Activated CD4-positive, alpha-beta memory T cell treated with anti-CD3 and anti-CD28 coated beads for 36 hours (primary cell): Measurements from ENCODE around the gene ZNF142. TPM values are rescaled to one million over a fixed set of nuclear protein-coding genes. Genes with fewer than 3 reads are reported as not detected.
"Not testable (repeated sequence)": the region's sequence is repeated elsewhere in the genome, so short reads cannot be mapped to it uniquely, and the experiment has no call there.

Experiments
- CTCF ChIA-PET: fragments of 350-600 bp; sonication (Branson Sonifier 250); formaldehyde crosslinking; loops from one replicate; lab custom pipeline; 2021; ENCODE audit warnings: antibody characterized with exemption, inconsistent platforms; lab: Charles Lee
- POLR2A ChIA-PET: fragments of 350-600 bp; sonication (Branson Sonifier 250); formaldehyde crosslinking; loops from one replicate; lab custom pipeline; 2021; ENCODE audit warnings: antibody characterized with exemption; lab: Charles Lee
- DNase-seq: peaks from one replicate; pipeline ENCODE4 v3.0.0-alpha.2; 2020
- H3K27ac Mint-ChIP-seq: one replicate; pipeline ENCODE4 v1.8.0; 2021; ENCODE audit warnings: mixed read lengths
- H3K27me3 Mint-ChIP-seq: one replicate; pipeline ENCODE4 v1.8.0; 2021; ENCODE audit warnings: mixed read lengths
- H3K36me3 Mint-ChIP-seq: one replicate; pipeline ENCODE4 v1.8.0; 2021; ENCODE audit warnings: mixed read lengths
- H3K4me1 Mint-ChIP-seq: one replicate; pipeline ENCODE4 v1.8.0; 2021; ENCODE audit warnings: low read depth, mixed read lengths
- H3K4me3 Mint-ChIP-seq: one replicate; pipeline ENCODE4 v1.8.0; 2021; ENCODE audit warnings: mild to moderate bottlenecking, mixed read lengths
- H3K9me3 Mint-ChIP-seq: one replicate; pipeline ENCODE4 v1.8.0; 2021; ENCODE audit warnings: mixed read lengths
- intact Hi-C: fragments of 100-400 bp; cut with micrococcal nuclease; formaldehyde crosslinking; loops from one replicate; pipeline ENCODE4 v1.15.1; 2023
- total RNA-seq, 2 experiments: library from RNA; stranded (reverse); gene quantifications; one replicate each; pipeline ENCODE4 v1.2.3, GENCODE V29; 2021

Gene ZNF142, protein sequence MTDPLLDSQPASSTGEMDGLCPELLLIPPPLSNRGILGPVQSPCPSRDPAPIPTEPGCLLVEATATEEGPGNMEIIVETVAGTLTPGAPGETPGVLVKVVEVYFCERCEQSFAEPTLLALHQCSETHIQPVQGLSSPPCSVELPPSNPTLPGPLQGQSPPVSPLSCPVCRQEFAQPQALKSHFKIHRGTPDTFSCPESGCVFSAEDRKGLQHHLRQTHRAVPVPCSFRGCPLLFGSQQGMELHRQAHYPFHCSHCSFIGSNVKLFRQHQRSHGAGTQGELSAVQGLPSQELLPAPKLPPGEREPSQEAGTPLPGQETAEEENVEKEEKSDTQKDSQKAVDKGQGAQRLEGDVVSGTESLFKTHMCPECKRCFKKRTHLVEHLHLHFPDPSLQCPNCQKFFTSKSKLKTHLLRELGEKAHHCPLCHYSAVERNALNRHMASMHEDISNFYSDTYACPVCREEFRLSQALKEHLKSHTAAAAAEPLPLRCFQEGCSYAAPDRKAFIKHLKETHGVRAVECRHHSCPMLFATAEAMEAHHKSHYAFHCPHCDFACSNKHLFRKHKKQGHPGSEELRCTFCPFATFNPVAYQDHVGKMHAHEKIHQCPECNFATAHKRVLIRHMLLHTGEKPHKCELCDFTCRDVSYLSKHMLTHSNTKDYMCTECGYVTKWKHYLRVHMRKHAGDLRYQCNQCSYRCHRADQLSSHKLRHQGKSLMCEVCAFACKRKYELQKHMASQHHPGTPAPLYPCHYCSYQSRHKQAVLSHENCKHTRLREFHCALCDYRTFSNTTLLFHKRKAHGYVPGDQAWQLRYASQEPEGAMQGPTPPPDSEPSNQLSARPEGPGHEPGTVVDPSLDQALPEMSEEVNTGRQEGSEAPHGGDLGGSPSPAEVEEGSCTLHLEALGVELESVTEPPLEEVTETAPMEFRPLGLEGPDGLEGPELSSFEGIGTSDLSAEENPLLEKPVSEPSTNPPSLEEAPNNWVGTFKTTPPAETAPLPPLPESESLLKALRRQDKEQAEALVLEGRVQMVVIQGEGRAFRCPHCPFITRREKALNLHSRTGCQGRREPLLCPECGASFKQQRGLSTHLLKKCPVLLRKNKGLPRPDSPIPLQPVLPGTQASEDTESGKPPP (N-terminal part only)
- 10 to 100 TPM; 33.7 to 34.8 TPM for total RNA-seq

DNA sequence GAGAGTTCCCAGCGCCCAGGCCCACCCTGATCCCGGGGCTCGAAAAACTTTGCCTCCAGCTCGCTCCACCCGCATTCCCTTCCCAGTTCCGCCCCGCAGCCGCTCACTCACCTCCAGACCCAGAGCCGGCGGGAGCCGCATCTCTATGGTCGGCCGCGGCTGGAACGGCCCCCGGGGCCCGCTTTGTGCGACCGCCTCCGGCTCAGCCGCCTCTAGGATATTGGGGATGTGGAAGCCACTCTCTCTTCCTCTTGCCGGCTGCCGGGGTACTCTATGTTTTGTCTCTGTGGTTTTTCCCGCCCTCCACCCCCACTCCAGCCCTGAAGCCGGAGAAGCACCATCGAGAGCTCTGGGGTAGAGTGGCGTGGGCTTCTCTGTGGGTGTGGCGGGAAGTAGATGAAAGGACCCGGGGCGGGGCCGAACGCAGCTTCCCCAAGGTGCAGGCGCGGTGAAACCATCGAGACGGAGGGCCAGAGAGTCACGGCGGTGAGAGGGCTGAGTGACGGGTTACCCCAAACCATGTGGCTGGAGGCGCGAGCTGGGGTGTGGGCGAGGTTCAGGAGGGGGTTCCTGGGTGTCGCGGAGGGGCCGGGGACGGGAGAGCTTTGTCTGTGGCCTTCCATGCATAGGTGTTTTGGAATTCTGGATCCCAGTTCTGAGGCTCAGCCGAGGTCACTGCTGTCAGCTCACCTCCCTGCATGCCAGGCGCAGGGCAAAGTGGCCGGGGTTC lies at the start of gene ZNF142, which contains the start of gene BCS1L:
ZNF142 (minus strand) TSS at position 366 of the 730 bp plus-strand sequence. CDS start 3,194 bp downstream, outside the sequence.
BCS1L (plus strand) TSS at position 426 of the 730 bp plus-strand sequence. CDS start 1,305 bp downstream, outside the sequence.
- POLR2A ChIA-PET = interaction anchor here (0.7 to 4.0 kb wide), 13 partner anchors 9 to 389 kb away, joined by 3 to 50 read pairs (median 4); partner anchors contain the start of genes AAMP, PNKD, RNF25 and STK36

DNA sequence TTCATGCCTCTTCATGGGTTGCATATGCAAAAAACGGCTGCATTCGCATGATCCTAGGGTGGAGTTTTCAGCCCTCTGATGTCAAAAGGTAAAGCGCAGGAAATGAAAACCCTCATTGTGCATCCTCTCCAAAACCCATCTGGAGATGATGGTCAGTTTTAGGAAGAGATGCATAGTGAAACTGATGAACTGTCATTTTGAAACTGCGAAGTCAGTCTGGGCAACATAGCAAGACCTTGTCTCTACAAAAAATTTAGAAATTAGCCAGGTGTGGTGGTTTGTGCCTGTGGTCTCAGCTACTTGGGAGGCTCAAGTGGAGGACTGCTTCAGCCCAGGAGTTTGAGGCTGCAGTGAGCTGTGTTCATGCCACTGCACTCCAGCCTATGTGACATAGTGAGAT lies 48.7 kb upstream of the ZNF142 start:
- Mint-ChIP-seq H3K9me3 (no peaks in the 10 kb centered on the region), H3K4me3 (no peak overlapping the region), H3K27ac (no peak overlapping the region), H3K36me3 (no peaks in the 10 kb centered on the region), H3K27me3 (no peaks in the 10 kb centered on the region), H3K4me1 (peaks cover 13% of the 10 kb centered on the region)
- DNase-seq = no peak
- ChIA-PET POLR2A (interaction anchor here (1.4 kb wide), 1 partner anchor 36 kb away, joined by 3 read pairs; the partner anchor contains the start of genes RNF25 and STK36), CTCF (interaction anchor here (0.7 to 1.5 kb wide), 2 partner anchors 20 to 49 kb away, joined by 4 read pairs; no protein-coding TSS in a partner anchor)
- intact Hi-C loops = no loop called here

More for the DNA sequence above, at the start of gene ZNF142, which contains the start of gene BCS1L:
- CTCF ChIA-PET = interaction anchor here (0.7 to 3.4 kb wide), 20 partner anchors 10 to 495 kb away, joined by 3 to 39 read pairs (median 4); partner anchors contain the start of genes CTDSP1, RNF25, STK36 and TTLL4
- peak; percentile 98 for DNase-seq
- no peaks in the 10 kb centered on the region for H3K27me3 Mint-ChIP-seq
- H3K4me3 Mint-ChIP-seq = peak within 1 kb of the TSS; percentile 93
- H3K4me1 Mint-ChIP-seq = peaks cover 26% of the 10 kb centered on the region
- no peaks in the 10 kb centered on the region for H3K9me3 Mint-ChIP-seq
- intact Hi-C loops = loop anchor here (1.0 to 10.0 kb wide), 9 partner anchors 12 to 620 kb away; partner anchors contain the start of genes CNOT9, DNAJB2, TTLL4 and TUBA4A
- peak within 1 kb of the TSS; percentile 80 for H3K27ac Mint-ChIP-seq
- peaks cover 43% of the 10 kb centered on the region for H3K36me3 Mint-ChIP-seq

DNA sequence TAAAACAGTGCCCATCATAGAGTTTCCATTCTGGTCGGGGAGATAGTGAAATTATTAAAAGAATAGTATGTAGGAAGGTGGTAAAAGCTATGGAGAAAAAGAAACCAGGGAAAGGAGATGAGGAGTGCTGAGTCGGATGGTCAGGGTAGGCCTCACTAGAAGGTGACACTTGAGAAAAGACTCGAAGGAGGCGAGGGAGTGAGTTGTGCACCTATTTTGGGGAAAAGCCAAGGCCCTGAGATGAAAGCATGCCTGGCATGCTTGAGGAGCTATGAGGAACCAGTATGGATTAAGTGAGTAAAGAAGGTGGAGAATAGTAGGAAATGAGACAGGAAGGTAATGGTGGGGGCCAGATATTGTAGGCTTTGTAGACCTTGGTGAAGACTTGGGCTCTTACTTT lies 43.9 kb upstream of the ZNF142 start:
- CTCF ChIA-PET = interaction anchor here (1.6 kb wide), 1 partner anchor 145 kb away, joined by 6 read pairs; no protein-coding TSS in a partner anchor
- no peak for DNase-seq
- Mint-ChIP-seq H3K9me3 (no peaks in the 10 kb centered on the region), H3K27ac (no peak overlapping the region), H3K27me3 (no peaks in the 10 kb centered on the region), H3K4me3 (no peak overlapping the region), H3K36me3 (peaks cover 7% of the 10 kb centered on the region), H3K4me1 (peaks cover 2% of the 10 kb centered on the region)
- intact Hi-C loops = no loop called here
- POLR2A ChIA-PET = no interaction called here

DNA sequence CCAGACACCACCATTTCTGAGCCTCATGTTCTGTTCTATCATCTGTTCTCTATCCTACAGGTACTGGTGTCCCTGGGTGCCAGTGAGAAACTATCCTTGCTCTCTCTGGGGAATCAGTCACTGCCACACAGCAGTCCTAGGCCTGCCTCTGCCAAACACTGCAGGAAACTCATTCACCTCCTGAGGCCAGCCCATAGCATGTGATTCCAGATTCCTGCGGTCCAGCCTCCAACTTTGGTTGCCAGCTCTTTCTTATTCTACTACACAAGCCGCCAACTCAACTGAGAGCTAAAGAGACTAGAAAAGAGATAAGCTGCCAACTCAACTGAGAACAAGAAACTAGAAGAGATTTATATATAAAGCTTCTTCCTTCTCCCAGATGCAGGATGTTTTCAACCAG lies 42.4 kb upstream of the ZNF142 start:
- no peaks in the 10 kb centered on the region for H3K4me1 Mint-ChIP-seq
- H3K9me3 Mint-ChIP-seq = no peaks in the 10 kb centered on the region
- H3K27ac Mint-ChIP-seq = no peak overlapping the region
- peaks cover 7% of the 10 kb centered on the region for H3K36me3 Mint-ChIP-seq
- H3K27me3 Mint-ChIP-seq = no peaks in the 10 kb centered on the region
- intact Hi-C loops = no loop called here
- H3K4me3 Mint-ChIP-seq = no peak overlapping the region
- no peak for DNase-seq
- CTCF ChIA-PET = interaction anchor here (0.7 kb wide), 1 partner anchor 26 kb away, joined by 3 read pairs; no protein-coding TSS in a partner anchor
- POLR2A ChIA-PET = no interaction called here

DNA sequence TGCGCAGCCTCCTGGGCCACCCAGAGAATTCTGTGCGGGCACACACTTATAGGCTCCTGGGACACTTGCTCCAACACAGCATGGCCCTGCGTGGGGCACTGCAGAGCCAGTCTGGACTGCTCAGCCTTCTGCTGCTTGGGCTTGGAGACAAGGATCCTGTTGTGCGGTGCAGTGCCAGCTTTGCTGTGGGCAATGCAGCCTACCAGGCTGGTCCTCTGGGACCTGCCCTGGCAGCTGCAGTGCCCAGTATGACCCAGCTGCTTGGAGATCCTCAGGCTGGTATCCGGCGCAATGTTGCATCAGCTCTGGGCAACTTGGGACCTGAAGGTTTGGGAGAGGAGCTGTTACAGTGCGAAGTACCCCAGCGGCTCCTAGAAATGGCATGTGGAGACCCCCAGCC lies 39.5 kb upstream of the ZNF142 start:
- H3K9me3 Mint-ChIP-seq = no peaks in the 10 kb centered on the region
- POLR2A ChIA-PET = no interaction called here
- H3K4me3 Mint-ChIP-seq = no peak overlapping the region
- intact Hi-C loops = no loop called here
- peaks cover 7% of the 10 kb centered on the region for H3K36me3 Mint-ChIP-seq
- CTCF ChIA-PET = no interaction called here
- no peak for DNase-seq
- H3K27ac Mint-ChIP-seq = no peak overlapping the region
- no peaks in the 10 kb centered on the region for H3K4me1 Mint-ChIP-seq
- no peaks in the 10 kb centered on the region for H3K27me3 Mint-ChIP-seq

DNA sequence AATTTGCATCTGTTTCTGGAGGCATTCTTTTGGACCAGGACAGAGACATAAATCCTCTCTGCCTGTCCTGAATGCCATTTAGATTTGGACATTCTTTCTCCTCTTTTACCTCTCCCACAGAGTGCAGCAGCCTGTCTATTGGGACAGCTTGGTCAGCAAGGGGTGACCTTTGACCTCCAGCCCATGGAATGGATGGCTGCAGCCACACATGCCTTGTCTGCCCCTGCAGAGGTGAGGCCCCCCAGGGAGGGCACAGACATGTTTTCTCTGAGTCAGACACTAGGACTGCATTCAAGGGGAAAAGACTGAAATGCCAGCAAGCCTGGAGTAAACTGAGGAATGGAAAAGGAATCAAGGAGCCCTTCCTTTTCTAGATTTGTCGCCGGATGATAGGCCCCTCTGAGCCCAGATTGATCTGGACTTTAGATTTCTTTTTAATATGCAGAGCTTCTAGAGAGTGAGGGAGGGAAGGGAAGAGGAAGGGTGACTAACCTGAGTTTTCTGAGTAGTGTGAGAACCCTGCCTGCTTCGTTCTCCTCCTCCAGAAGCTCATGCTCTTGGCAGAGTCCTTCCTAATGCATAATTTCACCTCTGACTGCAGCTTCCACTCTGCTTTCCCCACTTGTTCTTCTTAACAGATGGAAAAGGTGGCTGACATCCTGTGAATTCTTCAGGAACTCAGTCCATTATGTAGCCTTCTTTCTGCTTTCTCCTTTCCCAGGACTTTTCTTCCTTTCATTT lies 35.2 kb upstream of the ZNF142 start:
- Mint-ChIP-seq H3K27me3 (no peaks in the 10 kb centered on the region), H3K36me3 (peaks cover 8% of the 10 kb centered on the region), H3K27ac (no peak overlapping the region), H3K9me3 (no peaks in the 10 kb centered on the region), H3K4me3 (no peak overlapping the region), H3K4me1 (no peaks in the 10 kb centered on the region)
- ChIA-PET POLR2A (no interaction called here), CTCF (no interaction called here)
- no peak for DNase-seq
- intact Hi-C loops = no loop called here

DNA sequence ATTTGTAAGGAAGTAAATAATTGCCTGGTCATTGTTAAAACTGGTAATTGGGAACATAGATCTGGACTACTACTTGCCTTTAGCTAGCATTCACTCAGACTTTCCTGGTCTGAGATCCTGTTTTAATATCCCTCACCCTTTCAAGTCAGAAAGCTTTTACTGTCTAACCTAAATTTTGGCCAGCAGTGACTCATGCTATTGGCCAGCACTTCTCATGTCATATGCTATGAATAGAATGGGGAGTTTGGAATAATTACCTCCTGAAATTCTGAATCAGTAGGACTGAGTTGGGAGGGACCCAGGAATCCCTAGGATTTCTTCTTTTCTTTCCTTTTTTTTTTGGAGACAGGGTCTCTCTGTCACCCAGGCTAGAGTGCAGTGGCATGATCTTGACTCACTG lies 31.8 kb upstream of the ZNF142 start:
- Mint-ChIP-seq H3K4me3 (no peak overlapping the region), H3K36me3 (peaks cover 9% of the 10 kb centered on the region), H3K9me3 (no peaks in the 10 kb centered on the region), H3K27ac (no peak overlapping the region), H3K4me1 (no peaks in the 10 kb centered on the region), H3K27me3 (no peaks in the 10 kb centered on the region)
- intact Hi-C loops = no loop called here
- no peak for DNase-seq
- ChIA-PET CTCF (no interaction called here), POLR2A (no interaction called here)

DNA sequence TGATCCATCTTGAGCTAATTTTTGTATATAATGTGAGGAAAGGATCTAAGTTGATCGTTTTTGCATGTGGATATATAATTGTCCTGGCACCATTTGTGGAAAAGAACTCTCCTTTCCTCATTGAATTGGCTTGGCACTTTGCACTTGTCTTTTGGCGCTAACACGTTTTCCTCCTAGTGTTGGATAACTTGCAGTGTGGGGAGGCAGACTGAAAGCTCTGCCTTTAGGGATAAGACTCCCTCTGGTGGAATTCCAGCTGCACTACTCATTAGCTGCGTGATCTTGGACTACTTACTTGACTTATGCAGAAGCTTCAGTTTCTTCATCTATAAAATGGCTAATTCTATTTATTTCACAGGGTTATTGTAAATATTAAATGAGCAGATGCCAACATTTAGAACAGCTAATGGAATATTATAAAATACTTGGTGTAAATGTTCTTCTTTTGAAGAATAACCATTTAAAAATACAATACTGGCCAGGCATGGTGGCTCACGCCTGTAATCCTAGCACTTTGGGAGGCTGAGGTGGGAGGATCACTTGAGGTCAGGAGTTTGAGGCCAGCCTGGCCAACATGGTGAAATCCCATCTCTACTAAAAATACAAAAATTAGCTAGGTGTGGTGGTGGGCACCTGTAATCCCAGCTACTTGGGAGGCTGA lies 28.1 kb upstream of the ZNF142 start:
- peak; percentile 30 for DNase-seq
- H3K27me3 Mint-ChIP-seq, H3K4me3 Mint-ChIP-seq, intact Hi-C loops, H3K36me3 Mint-ChIP-seq, H3K27ac Mint-ChIP-seq, H3K9me3 Mint-ChIP-seq, H3K4me1 Mint-ChIP-seq: not testable (repeated sequence)
- POLR2A ChIA-PET = interaction anchor here (0.5 to 1.7 kb wide), 3 partner anchors 23 to 257 kb away, joined by 3 to 4 read pairs (median 3); partner anchors contain the start of genes BCS1L, TTLL4 and ZNF142
- CTCF ChIA-PET = interaction anchor here (0.7 to 2.3 kb wide), 18 partner anchors 9 to 608 kb away, joined by 3 to 13 read pairs (median 4); partner anchors contain the start of genes BCS1L, RNF25, STK36 and TTLL4

DNA sequence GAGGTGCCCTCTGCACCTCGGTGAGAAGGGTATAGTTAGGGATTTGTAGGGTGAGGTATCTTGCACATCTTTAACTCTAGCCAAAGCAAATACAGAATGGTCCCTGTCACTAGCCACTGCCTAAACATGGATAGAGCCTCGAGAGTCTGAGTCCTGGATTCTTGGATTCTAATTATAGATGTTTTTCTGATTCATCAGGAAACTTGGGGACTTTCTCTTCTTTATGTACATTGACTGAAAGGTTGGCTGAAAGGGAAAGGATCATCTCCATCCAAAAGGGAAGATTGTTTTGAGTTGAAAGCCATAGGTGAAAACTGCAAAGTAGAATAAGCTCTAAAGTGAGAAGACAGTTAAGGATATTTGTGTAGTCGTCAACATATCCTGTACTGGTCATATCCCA lies 20.6 kb upstream of the ZNF142 start:
- H3K27ac Mint-ChIP-seq = no peak overlapping the region
- ChIA-PET CTCF (no interaction called here), POLR2A (no interaction called here)
- DNase-seq = no peak
- H3K4me1 Mint-ChIP-seq = no peaks in the 10 kb centered on the region
- H3K27me3 Mint-ChIP-seq = no peaks in the 10 kb centered on the region
- no peak overlapping the region for H3K4me3 Mint-ChIP-seq
- H3K9me3 Mint-ChIP-seq = no peaks in the 10 kb centered on the region
- H3K36me3 Mint-ChIP-seq = peaks cover 4% of the 10 kb centered on the region
- intact Hi-C loops = no loop called here

DNA sequence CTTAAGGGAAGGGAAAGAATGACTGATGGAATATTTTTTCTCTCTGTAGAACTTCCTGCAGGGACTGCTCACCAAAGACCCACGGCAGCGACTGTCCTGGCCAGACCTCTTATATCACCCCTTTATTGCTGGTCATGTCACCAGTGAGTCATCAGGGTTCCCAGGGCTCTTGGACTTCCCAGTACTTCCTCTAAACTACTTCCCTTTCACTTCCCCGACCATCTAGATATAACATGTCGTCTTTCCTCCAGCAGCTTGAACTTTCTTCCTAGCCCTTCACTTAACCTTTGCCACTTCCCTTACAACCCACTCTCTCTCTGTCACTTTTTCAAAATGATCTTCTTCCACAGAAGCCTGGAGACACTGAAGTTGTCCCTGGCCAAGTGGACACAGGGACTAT lies 19.7 kb upstream of the ZNF142 start:
- intact Hi-C loops = no loop called here
- Mint-ChIP-seq H3K9me3 (no peaks in the 10 kb centered on the region), H3K4me3 (no peak overlapping the region), H3K27me3 (no peaks in the 10 kb centered on the region), H3K36me3 (peaks cover 4% of the 10 kb centered on the region), H3K4me1 (no peaks in the 10 kb centered on the region), H3K27ac (no peak overlapping the region)
- ChIA-PET POLR2A (no interaction called here), CTCF (interaction anchor here (1.6 kb wide), 1 partner anchor 20 kb away, joined by 4 read pairs; the partner anchor contains the start of genes BCS1L and ZNF142)
- no peak for DNase-seq
